H1 (cell line): ENCODE results near the gene TMBIM1. TPM values are rescaled to one million over a fixed set of nuclear protein-coding genes. Genes with fewer than 3 reads are reported as not detected.

Source experiments
- CTCF ChIA-PET: fragments of 300-600 bp; sonication (Branson Sonifier 250); formaldehyde crosslinking; loops from one replicate; lab custom pipeline; 2021; ENCODE audit not compliant: partially characterized antibody; lab: Charles Lee
- POLR2A ChIA-PET: fragments of 300-600 bp; sonication (Branson Sonifier 250); formaldehyde crosslinking; loops from one replicate; lab custom pipeline; 2021; ENCODE audit warnings: inconsistent platforms; ENCODE audit not compliant: partially characterized antibody; lab: Charles Lee
- DNase-seq, 2 experiments: peaks; one replicate each; pipeline versions ENCODE4 v3.0.0 to v3.0.0-alpha.2; 2010 to 2022; ENCODE audit warnings: low spot score in 2 of 2, low read depth in 1 of 2, mixed read lengths in 1 of 2
- FAIRE-seq: peaks from 2 replicates; lab custom pipeline; 2011; peaks lifted over from hg19 to GRCh38; lab: Jason Lieb, UNC
- H2AFZ ChIP-seq: 2 replicates; pipeline ENCODE4 v1.8.1; 2012; ENCODE audit warnings: low read length, inconsistent platforms
- H2AK5ac ChIP-seq: 2 replicates; pipeline ENCODE4 v1.6.1; 2013; ENCODE audit warnings: low read depth, low read length
- H2BK120ac ChIP-seq: replicated peaks from 2 replicates; pipeline ENCODE3; 2013; ENCODE audit warnings: low read depth, low read length, inconsistent platforms
- H2BK12ac ChIP-seq: 2 replicates; pipeline ENCODE4 v1.6.1; 2013; ENCODE audit warnings: low read depth, low read length
- H2BK15ac ChIP-seq: 2 replicates; pipeline ENCODE4 v1.6.1; 2013; ENCODE audit warnings: low read length
- H2BK20ac ChIP-seq: 2 replicates; pipeline ENCODE4 v1.6.1; 2013; ENCODE audit warnings: low read length
- H2BK5ac ChIP-seq: 2 replicates; pipeline ENCODE4 v1.6.1; 2013; ENCODE audit warnings: low read depth, low read length
- H3K14ac ChIP-seq: 2 replicates; pipeline ENCODE4 v1.6.1; 2013; ENCODE audit warnings: inconsistent platforms; ENCODE audit not compliant: insufficient read length
- H3K18ac ChIP-seq: 2 replicates; pipeline ENCODE4 v1.6.1; 2013; ENCODE audit warnings: low read length; ENCODE audit errors: extremely low read depth
- H3K23ac ChIP-seq: 2 replicates; pipeline ENCODE4 v1.6.1; 2013; ENCODE audit warnings: inconsistent platforms; ENCODE audit not compliant: insufficient read length
- H3K23me2 ChIP-seq: 2 replicates; pipeline ENCODE4 v1.6.1; 2013; ENCODE audit warnings: low read depth, low read length
- H3K27ac ChIP-seq: 2 replicates; pipeline ENCODE4 v1.6.1; 2011; ENCODE audit warnings: low read depth, low read length, inconsistent platforms
- H3K27me3 ChIP-seq, 4 experiments: replicated peaks in 1 of 4; 1 replicate in 1 of 4; 2 replicates in 3 of 4; pipeline versions ENCODE4 v1.6.1 to v1.8.1; 2011 to 2013; ENCODE audit warnings: low read length in 3 of 4, mild to moderate bottlenecking in 3 of 4, inconsistent platforms in 2 of 4, mixed read lengths in 2 of 4, moderate library complexity in 1 of 4; ENCODE audit not compliant: control insufficient read depth in 3 of 4, insufficient read depth in 3 of 4; ENCODE audit errors: extremely low read depth in 1 of 4
- H3K36me3 ChIP-seq, 4 experiments: 2 replicates each; pipeline versions ENCODE4 v1.6.1 to v1.8.1; 2011 to 2013; ENCODE audit warnings: mild to moderate bottlenecking in 4 of 4, low read length in 3 of 4, moderate library complexity in 2 of 4, control low read depth in 1 of 4, inconsistent platforms in 1 of 4; ENCODE audit not compliant: insufficient read depth in 4 of 4, control insufficient read depth in 2 of 4
- H3K4ac ChIP-seq: replicated peaks from 2 replicates; pipeline ENCODE3; 2013; ENCODE audit warnings: low read length, low read depth, mixed read lengths, inconsistent platforms; ENCODE audit not compliant: insufficient read length
- H3K4me1 ChIP-seq, 4 experiments: replicated peaks in 1 of 4; 1 replicate in 1 of 4; 2 replicates in 3 of 4; pipeline versions ENCODE4 v1.6.1 to v1.8.1; 2011 to 2013; ENCODE audit warnings: low read length in 3 of 4, inconsistent platforms in 2 of 4, mixed read lengths in 1 of 4; ENCODE audit not compliant: insufficient read depth in 4 of 4, control insufficient read depth in 3 of 4
- H3K4me2 ChIP-seq, 2 experiments: 2 replicates each; pipeline versions ENCODE4 v1.6.1 to v1.8.1; 2011 to 2013; ENCODE audit warnings: low read depth in 2 of 2, low read length in 2 of 2, control low read depth in 1 of 2, inconsistent platforms in 1 of 2, mild to moderate bottlenecking in 1 of 2; ENCODE audit not compliant: insufficient read depth in 1 of 2
- H3K4me3 ChIP-seq, 4 experiments: fragments of 200-600, 300-600 bp in 1 of 4; sonication (generic), shearing (Covaris generic), sonication (Bioruptor Twin) in 1 of 4; 2 replicates each; pipeline versions ENCODE4 v1.5.1 to v1.8.1; 2011 to 2016; ENCODE audit warnings: low read length in 4 of 4, low read depth in 3 of 4, control low read depth in 2 of 4, inconsistent platforms in 2 of 4, mild to moderate bottlenecking in 2 of 4, mixed read lengths in 1 of 4, moderate library complexity in 1 of 4; ENCODE audit not compliant: insufficient read depth in 2 of 4; ENCODE audit errors: extremely low read depth in 1 of 4
- H3K56ac ChIP-seq: replicated peaks from 2 replicates; pipeline ENCODE3; 2013; ENCODE audit warnings: low read depth, mild to moderate bottlenecking, mixed read lengths, low read length, inconsistent platforms; ENCODE audit not compliant: insufficient read length
- H3K79me1 ChIP-seq: 2 replicates; pipeline ENCODE4 v1.6.1; 2013; ENCODE audit warnings: low read depth, low read length, control low read depth
- H3K79me2 ChIP-seq, 2 experiments: 2 replicates each; pipeline versions ENCODE4 v1.6.1 to v1.8.1; 2012 to 2013; ENCODE audit warnings: low read length in 2 of 2, mild to moderate bottlenecking in 2 of 2, inconsistent platforms in 1 of 2; ENCODE audit not compliant: insufficient read depth in 2 of 2, control insufficient read depth in 1 of 2
- H3K9ac ChIP-seq, 4 experiments: replicated peaks in 1 of 4; 1 replicate in 1 of 4; 2 replicates in 3 of 4; pipeline versions ENCODE4 v1.6.1 to v1.8.1; 2011 to 2013; ENCODE audit warnings: low read depth in 3 of 4, low read length in 3 of 4, control low read depth in 2 of 4, mild to moderate bottlenecking in 2 of 4, moderate library complexity in 2 of 4, inconsistent platforms in 1 of 4; ENCODE audit errors: extremely low read depth in 1 of 4
- H3K9me3 ChIP-seq, 2 experiments: 2 replicates each; pipeline versions ENCODE4 v1.6.1 to v1.8.1; 2012 to 2013; ENCODE audit warnings: mild to moderate bottlenecking in 2 of 2, moderate library complexity in 2 of 2, control low read depth in 1 of 2, inconsistent platforms in 1 of 2, low read depth in 1 of 2, low read length in 1 of 2, mixed read lengths in 1 of 2; ENCODE audit not compliant: insufficient read depth in 2 of 2
- H4K20me1 ChIP-seq, 2 experiments: replicated peaks in 1 of 2; 2 replicates each; pipeline versions ENCODE3 to v1.8.1; 2011 to 2013; ENCODE audit warnings: inconsistent platforms in 2 of 2, low read length in 2 of 2, mild to moderate bottlenecking in 1 of 2; ENCODE audit not compliant: insufficient read depth in 2 of 2, control insufficient read depth in 1 of 2
- H4K5ac ChIP-seq: 2 replicates; pipeline ENCODE4 v1.6.1; 2013; ENCODE audit warnings: low read length, low read depth, mixed read lengths, inconsistent platforms; ENCODE audit not compliant: insufficient read length
- H4K8ac ChIP-seq: 2 replicates; pipeline ENCODE4 v1.8.0; 2013; ENCODE audit warnings: mild to moderate bottlenecking, moderate library complexity, low read length, inconsistent platforms; ENCODE audit not compliant: insufficient read depth; ENCODE audit errors: extremely low read depth
- H4K91ac ChIP-seq: replicated peaks from 2 replicates; pipeline ENCODE3; 2013; ENCODE audit warnings: low read length, mixed read lengths, inconsistent platforms; ENCODE audit not compliant: insufficient read length
- BACH1 ChIP-seq: IDR thresholded peaks from 2 replicates; pipeline ENCODE4 v1.6.1; 2012; ENCODE audit warnings: low read length, improper control_type of control experiment
- BRCA1 ChIP-seq: IDR thresholded peaks from 2 replicates; pipeline ENCODE4 v1.6.1; 2012; ENCODE audit warnings: low read depth, low read length, improper control_type of control experiment
- JUN ChIP-seq: IDR thresholded peaks from 2 replicates; pipeline ENCODE4 v1.6.1; 2011; ENCODE audit warnings: low read depth, mild to moderate bottlenecking, improper control_type of control experiment, low read length
- KDM4A ChIP-seq: IDR thresholded peaks from one replicate; pipeline ENCODE4 v1.7.1; 2012; ENCODE audit warnings: low read depth, mild to moderate bottlenecking, moderate library complexity, low read length, inconsistent platforms; ENCODE audit not compliant: severe bottlenecking
- RFX5 ChIP-seq: IDR thresholded peaks from 2 replicates; pipeline ENCODE4 v1.6.1; 2011; ENCODE audit warnings: low read depth, low read length, improper control_type of control experiment, borderline replicate concordance
- RNF2 ChIP-seq: fragments of 200-900, 300-1000 bp; sonication (generic); IDR thresholded peaks from 2 replicates; pipeline ENCODE4 v1.7.1; 2016; ENCODE audit warnings: borderline replicate concordance, low read depth, mild to moderate bottlenecking, antibody characterized with exemption, low read length; ENCODE audit not compliant: poor library complexity, severe bottlenecking; ENCODE audit errors: missing control alignments
- TAF1 ChIP-seq: IDR thresholded peaks from 2 replicates; pipeline ENCODE4 v1.6.1; 2011; ENCODE audit warnings: mild to moderate bottlenecking, low read depth, low read length
- TEAD4 ChIP-seq: IDR thresholded peaks from 2 replicates; pipeline ENCODE4 v1.6.1; 2012; ENCODE audit warnings: low read depth, low read length, inconsistent platforms, mixed read lengths
- WGBS, 2 experiments: shearing (Covaris generic) in 1 of 2; methylation state at CpG; one replicate each; pipeline versions ENCODE4 v1.1.6 to v1.1.7; 2013 to 2015; ENCODE audit warnings: low lambda C conversion rate in 2 of 2, mixed read lengths in 2 of 2, inconsistent platforms in 1 of 2, low coverage in 1 of 2, missing lambda C conversion rate in 1 of 2; ENCODE audit not compliant: insufficient replicate concordance in 2 of 2, insufficient coverage in 1 of 2, insufficient read length in 1 of 2; ENCODE audit errors: extremely low coverage in 1 of 2, missing lambda C conversion rate in 1 of 2; 5-methylcytosine and 5-hydroxymethylcytosine counted together
- polyA plus RNA-seq, 7 experiments: library from polyadenylated mRNA; depleted of rRNA in 3 of 7; stranded (reverse) in 5 of 7; unstranded in 2 of 7; fragments of >200 nt in 5 of 7; fragments of 200-250 nt in 2 of 7; gene quantifications; 1 replicate in 5 of 7; 2 replicates in 1 of 7; 4 replicates in 1 of 7; pipeline versions ENCODE4 v1.2.1 to v1.2.3, GENCODE V29; 2011 to 2013; ENCODE audit warnings: missing spikeins in 2 of 7, mixed read lengths in 2 of 7
- total RNA-seq: library from RNA; stranded (reverse); fragmentation: NEBNext Ultra II Directional; extraction: Animal tissue kit (Norgen Biotek cat#: 25700); gene quantifications from 2 replicates; pipeline ENCODE4 v1.2.1, GENCODE V29; 2021
- TF ChIP-seq, protein P1 (sequence below): IDR thresholded peaks from 2 replicates; pipeline ENCODE4 v1.6.1; 2011; ENCODE audit warnings: low read length, improper control_type of control experiment
- TF ChIP-seq, protein P2 (sequence below), 3 experiments: IDR thresholded peaks; 1 replicate in 2 of 3; 2 replicates in 1 of 3; pipeline versions ENCODE4 v1.5.1 to v1.6.1; 2011; ENCODE audit warnings: low read length in 3 of 3, mild to moderate bottlenecking in 3 of 3, inconsistent platforms in 2 of 3, low read depth in 1 of 3, moderate library complexity in 1 of 3; ENCODE audit not compliant: insufficient read depth in 1 of 3; ENCODE audit errors: control extremely low read depth in 1 of 3

The TMBIM1 gene
- total and polyA plus RNA-seq, 2 of the 8 experiments (the other 6 are each of a cell fraction or from before 2014, with no cell fraction given) = 22.1 to 36.8 TPM

DNA sequence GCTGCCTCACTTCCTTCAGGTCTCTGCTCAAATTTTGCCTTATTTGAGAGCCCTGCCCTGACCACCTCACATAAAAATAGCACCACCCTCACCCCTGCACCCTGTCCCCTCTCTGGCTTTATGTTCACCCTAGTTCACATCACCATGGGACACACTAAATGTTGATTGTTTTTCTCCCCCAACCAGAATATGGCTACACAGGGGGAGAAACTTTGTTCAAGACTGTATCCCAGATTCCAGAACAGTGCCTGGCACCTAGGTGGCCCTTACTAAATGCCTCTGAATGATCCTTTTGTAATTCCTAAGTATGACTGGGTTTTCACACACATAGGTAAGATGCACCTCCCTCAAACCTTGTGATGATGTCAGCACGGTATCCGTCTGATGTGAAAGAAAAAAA is 36.0 kb upstream of the TMBIM1 start:
- Histone ChIP-seq H4K91ac (no peak overlapping the region), H3K23me2 (peaks cover 7% of the 10 kb centered on the region; the same call in 1 of the 2 replicates), H3K79me2 (no peaks in the 10 kb centered on the region), H3K18ac (no peak overlapping the region), H3K4ac (no peak overlapping the region), H2BK120ac (no peak overlapping the region), H3K9me3 (no peaks in the 10 kb centered on the region), H3K56ac (no peak overlapping the region), H3K79me1 (no peaks in the 10 kb centered on the region), H3K36me3 (no peaks in the 10 kb centered on the region), H2BK20ac (no peak overlapping the region), H2AK5ac (no peak overlapping the region), H3K14ac (no peak overlapping the region), H3K4me2 (no peak overlapping the region), H2AFZ (no peak overlapping the region), H3K4me3 (no peak overlapping the region), H4K20me1 (no peaks in the 10 kb centered on the region), H3K9ac (no peak overlapping the region), H3K23ac (no peak overlapping the region), H2BK5ac (no peak overlapping the region), H4K5ac (no peak overlapping the region), H3K4me1 (peaks cover 2 to 32% (median 17%) of the 10 kb centered on the region in 4 experiments), H3K27ac (no peak overlapping the region), H2BK12ac (no peak overlapping the region), H3K27me3 (no peaks in the 10 kb centered on the region), H2BK15ac (no peak overlapping the region), H4K8ac (no peak overlapping the region)
- no peak for FAIRE-seq
- no peak for DNase-seq
- ChIA-PET CTCF (interaction anchor here (0.6 to 1.2 kb wide), 4 partner anchors 17 to 1725 kb away, joined by 3 to 5 read pairs (median 3); partner anchors contain the start of gene GPBAR1), POLR2A (no interaction called here)
- 86% methylated on average over 2 of the region's 2 CpGs; no CpG with 5 or more reads in 1 of the 2 experiments for WGBS, 2 experiments
- TF ChIP-seq TAF1 = no peak
- no peak for TF ChIP-seq RFX5
- TF ChIP-seq, protein P1, sequence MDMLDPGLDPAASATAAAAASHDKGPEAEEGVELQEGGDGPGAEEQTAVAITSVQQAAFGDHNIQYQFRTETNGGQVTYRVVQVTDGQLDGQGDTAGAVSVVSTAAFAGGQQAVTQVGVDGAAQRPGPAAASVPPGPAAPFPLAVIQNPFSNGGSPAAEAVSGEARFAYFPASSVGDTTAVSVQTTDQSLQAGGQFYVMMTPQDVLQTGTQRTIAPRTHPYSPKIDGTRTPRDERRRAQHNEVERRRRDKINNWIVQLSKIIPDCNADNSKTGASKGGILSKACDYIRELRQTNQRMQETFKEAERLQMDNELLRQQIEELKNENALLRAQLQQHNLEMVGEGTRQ = no peak
- no peak for TF ChIP-seq BACH1
- TF ChIP-seq JUN = no peak
- TF ChIP-seq TEAD4 = no peak
- no peak for TF ChIP-seq BRCA1
- no peak for TF ChIP-seq RNF2
- no peak for TF ChIP-seq KDM4A
- TF ChIP-seq, protein P2, sequence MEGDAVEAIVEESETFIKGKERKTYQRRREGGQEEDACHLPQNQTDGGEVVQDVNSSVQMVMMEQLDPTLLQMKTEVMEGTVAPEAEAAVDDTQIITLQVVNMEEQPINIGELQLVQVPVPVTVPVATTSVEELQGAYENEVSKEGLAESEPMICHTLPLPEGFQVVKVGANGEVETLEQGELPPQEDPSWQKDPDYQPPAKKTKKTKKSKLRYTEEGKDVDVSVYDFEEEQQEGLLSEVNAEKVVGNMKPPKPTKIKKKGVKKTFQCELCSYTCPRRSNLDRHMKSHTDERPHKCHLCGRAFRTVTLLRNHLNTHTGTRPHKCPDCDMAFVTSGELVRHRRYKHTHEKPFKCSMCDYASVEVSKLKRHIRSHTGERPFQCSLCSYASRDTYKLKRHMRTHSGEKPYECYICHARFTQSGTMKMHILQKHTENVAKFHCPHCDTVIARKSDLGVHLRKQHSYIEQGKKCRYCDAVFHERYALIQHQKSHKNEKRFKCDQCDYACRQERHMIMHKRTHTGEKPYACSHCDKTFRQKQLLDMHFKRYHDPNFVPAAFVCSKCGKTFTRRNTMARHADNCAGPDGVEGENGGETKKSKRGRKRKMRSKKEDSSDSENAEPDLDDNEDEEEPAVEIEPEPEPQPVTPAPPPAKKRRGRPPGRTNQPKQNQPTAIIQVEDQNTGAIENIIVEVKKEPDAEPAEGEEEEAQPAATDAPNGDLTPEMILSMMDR (IDR thresholded peaks at IDR 0.05; ENCODE audit: control extremely low read depth in 1 of 3, insufficient read depth in 1 of 3, low read depth in 1 of 3, low read length in 3 of 3) = no peak
